Measurements from ENCODE around the gene SYT6.

DNA sequence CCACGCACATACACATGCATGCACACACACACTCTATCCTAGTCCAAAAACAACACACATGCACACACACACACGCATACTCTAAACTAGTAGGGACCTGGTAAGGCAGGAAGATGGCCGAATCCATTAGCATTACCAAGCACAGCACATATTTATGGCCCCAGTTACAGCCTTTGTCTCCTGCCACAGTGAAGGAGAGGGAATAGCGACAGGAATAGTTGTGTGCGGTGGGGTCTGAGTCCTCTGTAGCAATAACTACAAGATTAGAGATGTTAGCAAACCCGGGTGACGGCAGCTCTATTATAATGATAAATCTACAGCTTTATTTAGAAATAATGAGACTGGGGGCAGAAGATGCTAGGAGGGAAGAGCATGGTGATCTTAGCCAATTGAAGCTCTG lies 20.5 kb downstream of the SYT6 start:
- TF ChIP-seq POLR2A (IDR thresholded peaks at IDR 0.05; ENCODE audit: low read depth, low read length) (no peak), POLR2AphosphoS5 (IDR thresholded peaks at IDR 0.05; ENCODE audit: low read depth, low read length) (no peak), TAF1 (IDR thresholded peaks at IDR 0.05; ENCODE audit: low read depth, low read length) (no peak), SPI1 (IDR thresholded peaks at IDR 0.05; ENCODE audit: low read depth, low read length) (no peak), POU2F2 (IDR thresholded peaks at IDR 0.05; ENCODE audit: low read depth, low read length) (no peak)
